Esophagus muscularis mucosa (tissue), 3 donors: ENCODE measurements around the gene OR5AC2.

Experiments
- POLR2AphosphoS5 ChIP-seq, 2 donors: sonication (generic); formaldehyde crosslinking; IDR thresholded peaks; one replicate each; pipeline ENCODE4 v1.6.1; 2017; ENCODE audit warnings: antibody characterized with exemption in 2 of 2
- TF ChIP-seq, protein P1 (sequence below), 3 experiments: fragments of 200-600 bp in 2 of 3; fragments of 450-650 bp in 1 of 3; sonication (generic) in 2 of 3; IDR thresholded peaks; one replicate each; pipeline ENCODE4 v1.5.1; 2017 to 2019; ENCODE audit warnings: antibody characterized with exemption in 3 of 3, mild to moderate bottlenecking in 2 of 3, moderate library complexity in 1 of 3

DNA sequence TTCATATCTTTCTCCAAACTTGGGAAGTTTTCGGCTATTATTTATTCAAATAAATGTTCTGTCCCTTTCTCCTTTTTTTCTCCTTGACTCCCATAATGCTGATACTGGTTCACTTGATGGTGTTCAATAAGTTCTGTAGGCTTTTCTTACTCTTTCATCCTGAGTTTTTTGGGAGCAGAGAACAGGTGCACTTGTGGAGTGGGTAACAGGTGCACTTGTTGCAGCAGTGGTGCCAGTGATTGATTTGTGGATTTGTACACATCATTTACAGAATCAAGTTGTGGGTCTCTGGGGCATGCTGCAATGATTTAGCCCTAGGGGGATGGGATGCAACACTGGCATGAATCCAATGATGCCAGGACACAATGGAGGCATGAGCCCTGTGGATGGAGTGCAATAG is 28.7 kb downstream of the OR5AC2 start:
- TF ChIP-seq, protein P1, sequence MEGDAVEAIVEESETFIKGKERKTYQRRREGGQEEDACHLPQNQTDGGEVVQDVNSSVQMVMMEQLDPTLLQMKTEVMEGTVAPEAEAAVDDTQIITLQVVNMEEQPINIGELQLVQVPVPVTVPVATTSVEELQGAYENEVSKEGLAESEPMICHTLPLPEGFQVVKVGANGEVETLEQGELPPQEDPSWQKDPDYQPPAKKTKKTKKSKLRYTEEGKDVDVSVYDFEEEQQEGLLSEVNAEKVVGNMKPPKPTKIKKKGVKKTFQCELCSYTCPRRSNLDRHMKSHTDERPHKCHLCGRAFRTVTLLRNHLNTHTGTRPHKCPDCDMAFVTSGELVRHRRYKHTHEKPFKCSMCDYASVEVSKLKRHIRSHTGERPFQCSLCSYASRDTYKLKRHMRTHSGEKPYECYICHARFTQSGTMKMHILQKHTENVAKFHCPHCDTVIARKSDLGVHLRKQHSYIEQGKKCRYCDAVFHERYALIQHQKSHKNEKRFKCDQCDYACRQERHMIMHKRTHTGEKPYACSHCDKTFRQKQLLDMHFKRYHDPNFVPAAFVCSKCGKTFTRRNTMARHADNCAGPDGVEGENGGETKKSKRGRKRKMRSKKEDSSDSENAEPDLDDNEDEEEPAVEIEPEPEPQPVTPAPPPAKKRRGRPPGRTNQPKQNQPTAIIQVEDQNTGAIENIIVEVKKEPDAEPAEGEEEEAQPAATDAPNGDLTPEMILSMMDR (IDR thresholded peaks at IDR 0.05): no peak
- no peak for TF ChIP-seq POLR2AphosphoS5 (IDR thresholded peaks at IDR 0.05)
